Testis (tissue), 2 donors: Measurements from ENCODE around the gene PPP1R1A.

Source experiments
- CTCF ChIP-seq, 3 experiments: fragments of 450-650 bp in 2 of 3; fragments of 200-600 bp in 1 of 3; sonication (generic) in 1 of 3; IDR thresholded peaks; one replicate each; pipeline ENCODE4 v1.5.1; 2016 to 2019; ENCODE audit warnings: antibody characterized with exemption in 3 of 3, mild to moderate bottlenecking in 2 of 3, moderate library complexity in 1 of 3
- POLR2A ChIP-seq: fragments of 450-650 bp; IDR thresholded peaks from one replicate; pipeline ENCODE4 v1.6.1; 2017; ENCODE audit warnings: antibody characterized with exemption, mild to moderate bottlenecking, moderate library complexity

GRCh38 chr12:54569072-54569471, 19.4 kb downstream of the PPP1R1A start:
- TF ChIP-seq CTCF (IDR thresholded peaks at IDR 0.05), result no peak
- no peak for TF ChIP-seq POLR2A
